NCI-H2227 (cell line): ENCODE results near the gene SOAT1.
"Not testable (repeated sequence)": the region's sequence is repeated elsewhere in the genome, so short reads cannot be mapped to it uniquely, and the experiment has no call there.

Experiments
- DNase-seq: peaks from one replicate; lab custom pipeline; 2025; ENCODE audit not compliant: unreplicated experiment; lab: John Stamatoyannopoulos, UW

SOAT1 gene

GRCh38 chr1:179293340-179294327, at the start of gene SOAT1:
TSS of gene SOAT1 (plus strand) at chr1:179293797. CDS start at chr1:179302685, 8,888 bp downstream.
- DNase-seq = peak; percentile 97

GRCh38 chr1:179245426-179245825, 48.2 kb upstream of the SOAT1 start:
- not testable (repeated sequence) for DNase-seq

GRCh38 chr1:179247923-179248322, 45.7 kb upstream of the SOAT1 start:
- DNase-seq = no peak

- DNase-seq = no peak
Measured at GRCh38 chr1:179251675-179252074, 41.9 kb upstream of the SOAT1 start.

- no peak for DNase-seq
Measured at GRCh38 chr1:179252606-179253005, 41.0 kb upstream of the SOAT1 start.

GRCh38 chr1:179253286-179253972, 40.2 kb upstream of the SOAT1 start:
- no peak for DNase-seq

- no peak for DNase-seq
Measured at GRCh38 chr1:179262183-179262582, 31.4 kb upstream of the SOAT1 start.

GRCh38 chr1:179263121-179263520, 30.5 kb upstream of the SOAT1 start:
- DNase-seq = no peak

- DNase-seq = no peak
Measured at GRCh38 chr1:179264507-179264906, 29.1 kb upstream of the SOAT1 start.

GRCh38 chr1:179269071-179269470, 24.5 kb upstream of the SOAT1 start:
- DNase-seq = no peak

- DNase-seq = not testable (repeated sequence)
Measured at GRCh38 chr1:179274424-179274823, 19.2 kb upstream of the SOAT1 start.

- DNase-seq = no peak
Measured at GRCh38 chr1:179278920-179279319, 14.7 kb upstream of the SOAT1 start.

GRCh38 chr1:179283992-179284391, 9.6 kb upstream of the SOAT1 start:
- DNase-seq = no peak

- DNase-seq = no peak
Measured at GRCh38 chr1:179287946-179288345, 5.7 kb upstream of the SOAT1 start.

GRCh38 chr1:179288977-179289376, 4.6 kb upstream of the SOAT1 start:
- DNase-seq = no peak

- DNase-seq = no peak
Measured at GRCh38 chr1:179295164-179295755, 1.7 kb downstream of the SOAT1 start.

- DNase-seq = no peak
Measured at GRCh38 chr1:179296356-179297104, 2.9 kb downstream of the SOAT1 start.

- DNase-seq = no peak
Measured at GRCh38 chr1:179297105-179297378, 3.4 kb downstream of the SOAT1 start.

GRCh38 chr1:179298952-179299351, 5.4 kb downstream of the SOAT1 start:
- no peak for DNase-seq

- no peak for DNase-seq
Measured at GRCh38 chr1:179300112-179300511, 6.5 kb downstream of the SOAT1 start.

- no peak for DNase-seq
Measured at GRCh38 chr1:179302070-179302469, 8.5 kb downstream of the SOAT1 start.
